Activated naive CD4-positive, alpha-beta T cell treated with anti-CD3 and anti-CD28 coated beads, Interleukin-2, amount 50 U/mL, for 24 hours (primary cell): ENCODE data around the gene SHOC2.

ENCODE experiments used
- H3K27ac Mint-ChIP-seq: one replicate; pipeline ENCODE4 v1.8.0; 2021; ENCODE audit warnings: mild to moderate bottlenecking, mixed read lengths
- H3K27me3 Mint-ChIP-seq: one replicate; pipeline ENCODE4 v1.8.0; 2021; ENCODE audit warnings: mixed read lengths
- H3K36me3 Mint-ChIP-seq: one replicate; pipeline ENCODE4 v1.8.0; 2021; ENCODE audit warnings: mixed read lengths
- H3K4me1 Mint-ChIP-seq: one replicate; pipeline ENCODE4 v1.8.0; 2021; ENCODE audit warnings: mixed read lengths
- H3K4me3 Mint-ChIP-seq: one replicate; pipeline ENCODE4 v1.8.0; 2021; ENCODE audit warnings: mild to moderate bottlenecking, mixed read lengths
- H3K9me3 Mint-ChIP-seq: one replicate; pipeline ENCODE4 v1.8.0; 2021; ENCODE audit warnings: mixed read lengths

SHOC2 gene

GRCh38 chr10:110919349-110919931 lies at the start of gene SHOC2:
SHOC2 (plus strand) TSS chr10:110919604; CDS start chr10:110964359, 44,755 bp downstream.
- H3K9me3 Mint-ChIP-seq, result no peaks in the 10 kb centered on the region
- no peaks in the 10 kb centered on the region for H3K27me3 Mint-ChIP-seq
- peaks cover 67% of the 10 kb centered on the region for H3K4me1 Mint-ChIP-seq
- peak within 1 kb of the TSS; percentile 99 for H3K4me3 Mint-ChIP-seq
- H3K36me3 Mint-ChIP-seq, result no peaks in the 10 kb centered on the region
- H3K27ac Mint-ChIP-seq, result peak within 1 kb of the TSS; percentile 98

- Mint-ChIP-seq H3K27ac (peak overlapping the region; percentile 100), H3K9me3 (no peaks in the 10 kb centered on the region), H3K36me3 (no peaks in the 10 kb centered on the region), H3K4me3 (peak overlapping the region; percentile 96), H3K4me1 (peaks cover 74% of the 10 kb centered on the region), H3K27me3 (no peaks in the 10 kb centered on the region)
Observed at GRCh38 chr10:110870823-110871297, 48.5 kb upstream of the SHOC2 start.

GRCh38 chr10:110871298-110872084 lies 47.9 kb upstream of the SHOC2 start, which contains the start of gene PDCD4:
PDCD4 (plus strand) TSS chr10:110871928; CDS start chr10:110876028, 4,100 bp downstream.
- Mint-ChIP-seq H3K27ac (peak within 1 kb of the TSS; percentile 100), H3K9me3 (no peaks in the 10 kb centered on the region), H3K4me1 (peaks cover 74% of the 10 kb centered on the region), H3K27me3 (no peaks in the 10 kb centered on the region), H3K4me3 (peak within 1 kb of the TSS; percentile 96), H3K36me3 (no peaks in the 10 kb centered on the region)

GRCh38 chr10:110872145-110872983 lies 47.0 kb upstream of the SHOC2 start:
- peaks cover 71% of the 10 kb centered on the region for H3K4me1 Mint-ChIP-seq
- H3K27me3 Mint-ChIP-seq, result no peaks in the 10 kb centered on the region

GRCh38 chr10:110872984-110873923 lies 46.1 kb upstream of the SHOC2 start:
- H3K4me1 Mint-ChIP-seq, result peaks cover 71% of the 10 kb centered on the region
- H3K4me3 Mint-ChIP-seq, result peak overlapping the region; percentile 87
- H3K27me3 Mint-ChIP-seq, result no peaks in the 10 kb centered on the region
- H3K36me3 Mint-ChIP-seq, result no peaks in the 10 kb centered on the region
- H3K9me3 Mint-ChIP-seq, result no peaks in the 10 kb centered on the region
- H3K27ac Mint-ChIP-seq, result peak overlapping the region; percentile 98

More at GRCh38 chr10:110872145-110872983, 47.0 kb upstream of the SHOC2 start:
- peak overlapping the region; percentile 87 for H3K4me3 Mint-ChIP-seq
- H3K36me3 Mint-ChIP-seq, result no peaks in the 10 kb centered on the region
- H3K27ac Mint-ChIP-seq, result peak overlapping the region; percentile 98
- no peaks in the 10 kb centered on the region for H3K9me3 Mint-ChIP-seq

GRCh38 chr10:110873951-110874350 lies 45.5 kb upstream of the SHOC2 start:
- Mint-ChIP-seq H3K27me3 (no peaks in the 10 kb centered on the region), H3K4me3 (peak overlapping the region; percentile 87), H3K9me3 (no peaks in the 10 kb centered on the region), H3K27ac (peak overlapping the region; percentile 91), H3K36me3 (peaks cover 4% of the 10 kb centered on the region), H3K4me1 (peaks cover 71% of the 10 kb centered on the region)

GRCh38 chr10:110876000-110876399 lies 43.4 kb upstream of the SHOC2 start:
- Mint-ChIP-seq H3K4me1 (peaks cover 70% of the 10 kb centered on the region), H3K36me3 (peaks cover 7% of the 10 kb centered on the region), H3K4me3 (peak overlapping the region; percentile 51)

GRCh38 chr10:110876788-110877187 lies 42.6 kb upstream of the SHOC2 start:
- peaks cover 12% of the 10 kb centered on the region for H3K36me3 Mint-ChIP-seq

More at GRCh38 chr10:110876000-110876399, 43.4 kb upstream of the SHOC2 start:
- Mint-ChIP-seq H3K9me3 (no peaks in the 10 kb centered on the region), H3K27me3 (no peaks in the 10 kb centered on the region), H3K27ac (peak overlapping the region; percentile 77)

GRCh38 chr10:110880012-110880411 lies 39.4 kb upstream of the SHOC2 start:
- Mint-ChIP-seq H3K36me3 (peaks cover 27% of the 10 kb centered on the region), H3K27ac (peak overlapping the region; percentile 84), H3K4me3 (peak overlapping the region; percentile 54), H3K27me3 (no peaks in the 10 kb centered on the region), H3K4me1 (peaks cover 87% of the 10 kb centered on the region), H3K9me3 (no peaks in the 10 kb centered on the region)

More at GRCh38 chr10:110876788-110877187, 42.6 kb upstream of the SHOC2 start:
- Mint-ChIP-seq H3K4me3 (no peak overlapping the region), H3K9me3 (no peaks in the 10 kb centered on the region), H3K4me1 (peaks cover 70% of the 10 kb centered on the region), H3K27me3 (no peaks in the 10 kb centered on the region), H3K27ac (no peak overlapping the region)

- Mint-ChIP-seq H3K9me3 (no peaks in the 10 kb centered on the region), H3K27me3 (no peaks in the 10 kb centered on the region), H3K4me1 (peaks cover 86% of the 10 kb centered on the region), H3K36me3 (peaks cover 30% of the 10 kb centered on the region), H3K27ac (peak overlapping the region; percentile 90), H3K4me3 (peak overlapping the region; percentile 64)
Observed at GRCh38 chr10:110881247-110881646, 38.2 kb upstream of the SHOC2 start.

GRCh38 chr10:110881905-110882304 lies 37.5 kb upstream of the SHOC2 start:
- peaks cover 87% of the 10 kb centered on the region for H3K4me1 Mint-ChIP-seq
- H3K27ac Mint-ChIP-seq, result peak overlapping the region; percentile 43

GRCh38 chr10:110883924-110884323 lies 35.5 kb upstream of the SHOC2 start:
- Mint-ChIP-seq H3K27me3 (no peaks in the 10 kb centered on the region), H3K36me3 (peaks cover 35% of the 10 kb centered on the region), H3K4me3 (peak overlapping the region; percentile 75), H3K27ac (peak overlapping the region; percentile 76), H3K4me1 (peaks cover 82% of the 10 kb centered on the region), H3K9me3 (no peaks in the 10 kb centered on the region)

More at GRCh38 chr10:110881905-110882304, 37.5 kb upstream of the SHOC2 start:
- no peaks in the 10 kb centered on the region for H3K9me3 Mint-ChIP-seq
- H3K4me3 Mint-ChIP-seq, result peak overlapping the region; percentile 27
- H3K36me3 Mint-ChIP-seq, result peaks cover 30% of the 10 kb centered on the region
- H3K27me3 Mint-ChIP-seq, result no peaks in the 10 kb centered on the region

GRCh38 chr10:110885932-110886674 lies 33.3 kb upstream of the SHOC2 start:
- Mint-ChIP-seq H3K4me3 (peak overlapping the region; percentile 8), H3K4me1 (peaks cover 76% of the 10 kb centered on the region), H3K36me3 (peaks cover 35% of the 10 kb centered on the region), H3K9me3 (no peaks in the 10 kb centered on the region), H3K27me3 (no peaks in the 10 kb centered on the region), H3K27ac (peak overlapping the region; percentile 81)

- peaks cover 29% of the 10 kb centered on the region for H3K36me3 Mint-ChIP-seq
- H3K9me3 Mint-ChIP-seq, result no peaks in the 10 kb centered on the region
- H3K4me3 Mint-ChIP-seq, result no peak overlapping the region
- peak overlapping the region; percentile 68 for H3K27ac Mint-ChIP-seq
- H3K4me1 Mint-ChIP-seq, result peaks cover 73% of the 10 kb centered on the region
- H3K27me3 Mint-ChIP-seq, result no peaks in the 10 kb centered on the region
Observed at GRCh38 chr10:110887560-110887959, 31.8 kb upstream of the SHOC2 start.
